Hepatocyte (in vitro differentiated cells): ENCODE results near the gene SLC35D2.

Experiments used
- CTCF ChIP-seq: fragments of 200-600 bp; sonication (generic); IDR thresholded peaks from 2 replicates; pipeline ENCODE4 v1.5.1; 2016; ENCODE audit warnings: antibody characterized with exemption, mild to moderate bottlenecking; ENCODE audit not compliant: poor library complexity
- EZH2 ChIP-seq: fragments of 200-600 bp; sonication (generic); IDR thresholded peaks from 2 replicates; pipeline ENCODE4 v1.6.1; 2016; ENCODE audit warnings: antibody characterized with exemption, mild to moderate bottlenecking, borderline replicate concordance

- no peak for TF ChIP-seq CTCF
- TF ChIP-seq EZH2, result no peak
These were observed 30.1 kb upstream of the SLC35D2 start for GRCh38 chr9:96413302-96414221.
